NB4 (cell line): ENCODE results near the gene MCRIP2.

Source experiments
- DNase-seq: peaks from one replicate; pipeline ENCODE4 v3.0.0; 2010; ENCODE audit warnings: low read depth
- H3K4me3 ChIP-seq: one replicate; pipeline ENCODE4 v1.5.1; 2011; ENCODE audit warnings: mild to moderate bottlenecking, low read depth, low read length, moderate library complexity
- MYC ChIP-seq: IDR thresholded peaks from 2 replicates; pipeline ENCODE4 v1.6.1; 2011; ENCODE audit warnings: low read depth, low read length
- POLR2A ChIP-seq: IDR thresholded peaks from 2 replicates; pipeline ENCODE4 v1.6.1; 2011; ENCODE audit warnings: mild to moderate bottlenecking; ENCODE audit not compliant: insufficient read length; ENCODE audit errors: extremely low read depth
- TF ChIP-seq, protein P1 (sequence below): IDR thresholded peaks from 2 replicates; pipeline ENCODE4 v1.6.1; 2011; ENCODE audit warnings: low read depth, low read length
- TF ChIP-seq, protein P2 (sequence below): IDR thresholded peaks from one replicate; pipeline ENCODE4 v1.5.1; 2012; ENCODE audit warnings: low read depth, low read length

Gene MCRIP2

DNA sequence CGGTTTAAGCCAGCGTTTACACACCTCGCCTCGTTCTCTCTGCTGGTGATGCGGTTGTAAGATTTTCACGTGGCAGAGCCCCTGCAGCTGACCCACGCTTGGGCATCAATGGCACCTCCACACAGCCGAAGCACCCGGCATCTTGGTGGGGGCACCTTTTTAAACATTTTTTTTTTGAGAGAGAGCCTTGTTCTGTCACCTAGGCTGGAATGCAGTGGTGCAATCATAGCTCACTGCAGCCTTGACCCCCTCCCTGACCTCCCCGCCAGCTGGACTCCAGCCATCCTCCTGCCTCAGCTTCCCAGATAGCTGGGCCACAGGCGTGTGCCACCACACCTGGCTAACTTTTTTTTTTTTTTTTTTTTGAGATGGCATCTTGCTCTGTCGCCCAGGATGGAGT, 12.4 kb downstream of the MCRIP2 start:
- no peak overlapping the region for H3K4me3 ChIP-seq
- DNase-seq, result no peak
- TF ChIP-seq POLR2A (no peak), MYC (no peak)
- TF ChIP-seq, protein P1, sequence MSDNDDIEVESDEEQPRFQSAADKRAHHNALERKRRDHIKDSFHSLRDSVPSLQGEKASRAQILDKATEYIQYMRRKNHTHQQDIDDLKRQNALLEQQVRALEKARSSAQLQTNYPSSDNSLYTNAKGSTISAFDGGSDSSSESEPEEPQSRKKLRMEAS, result no peak
- TF ChIP-seq, protein P2, sequence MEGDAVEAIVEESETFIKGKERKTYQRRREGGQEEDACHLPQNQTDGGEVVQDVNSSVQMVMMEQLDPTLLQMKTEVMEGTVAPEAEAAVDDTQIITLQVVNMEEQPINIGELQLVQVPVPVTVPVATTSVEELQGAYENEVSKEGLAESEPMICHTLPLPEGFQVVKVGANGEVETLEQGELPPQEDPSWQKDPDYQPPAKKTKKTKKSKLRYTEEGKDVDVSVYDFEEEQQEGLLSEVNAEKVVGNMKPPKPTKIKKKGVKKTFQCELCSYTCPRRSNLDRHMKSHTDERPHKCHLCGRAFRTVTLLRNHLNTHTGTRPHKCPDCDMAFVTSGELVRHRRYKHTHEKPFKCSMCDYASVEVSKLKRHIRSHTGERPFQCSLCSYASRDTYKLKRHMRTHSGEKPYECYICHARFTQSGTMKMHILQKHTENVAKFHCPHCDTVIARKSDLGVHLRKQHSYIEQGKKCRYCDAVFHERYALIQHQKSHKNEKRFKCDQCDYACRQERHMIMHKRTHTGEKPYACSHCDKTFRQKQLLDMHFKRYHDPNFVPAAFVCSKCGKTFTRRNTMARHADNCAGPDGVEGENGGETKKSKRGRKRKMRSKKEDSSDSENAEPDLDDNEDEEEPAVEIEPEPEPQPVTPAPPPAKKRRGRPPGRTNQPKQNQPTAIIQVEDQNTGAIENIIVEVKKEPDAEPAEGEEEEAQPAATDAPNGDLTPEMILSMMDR, result no peak

DNA sequence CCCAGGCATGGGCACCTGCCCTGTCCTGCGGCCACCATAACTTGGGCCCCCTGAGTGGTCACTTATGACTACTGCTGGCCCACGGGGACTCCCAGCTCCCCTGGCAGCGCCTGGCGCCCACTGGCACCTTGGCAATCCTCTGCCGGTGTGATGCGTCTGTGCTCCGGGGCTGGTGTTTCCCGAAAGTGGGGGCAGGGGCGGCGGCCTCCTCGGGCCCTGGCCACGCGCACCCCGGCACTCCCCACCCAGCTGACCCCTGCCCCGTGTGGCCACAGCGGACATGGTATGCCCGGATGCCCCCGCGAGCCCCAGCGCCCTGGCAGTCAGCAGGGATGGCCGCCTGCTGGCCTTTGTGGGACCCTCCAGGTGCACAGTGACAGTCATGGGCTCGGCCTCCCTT, 15.9 kb downstream of the MCRIP2 start:
- DNase-seq, result no peak
- TF ChIP-seq, protein P1, result no peak
- TF ChIP-seq POLR2A, result no peak
- TF ChIP-seq MYC, result no peak
- TF ChIP-seq, protein P2, result no peak
- H3K4me3 ChIP-seq, result no peak overlapping the region

DNA sequence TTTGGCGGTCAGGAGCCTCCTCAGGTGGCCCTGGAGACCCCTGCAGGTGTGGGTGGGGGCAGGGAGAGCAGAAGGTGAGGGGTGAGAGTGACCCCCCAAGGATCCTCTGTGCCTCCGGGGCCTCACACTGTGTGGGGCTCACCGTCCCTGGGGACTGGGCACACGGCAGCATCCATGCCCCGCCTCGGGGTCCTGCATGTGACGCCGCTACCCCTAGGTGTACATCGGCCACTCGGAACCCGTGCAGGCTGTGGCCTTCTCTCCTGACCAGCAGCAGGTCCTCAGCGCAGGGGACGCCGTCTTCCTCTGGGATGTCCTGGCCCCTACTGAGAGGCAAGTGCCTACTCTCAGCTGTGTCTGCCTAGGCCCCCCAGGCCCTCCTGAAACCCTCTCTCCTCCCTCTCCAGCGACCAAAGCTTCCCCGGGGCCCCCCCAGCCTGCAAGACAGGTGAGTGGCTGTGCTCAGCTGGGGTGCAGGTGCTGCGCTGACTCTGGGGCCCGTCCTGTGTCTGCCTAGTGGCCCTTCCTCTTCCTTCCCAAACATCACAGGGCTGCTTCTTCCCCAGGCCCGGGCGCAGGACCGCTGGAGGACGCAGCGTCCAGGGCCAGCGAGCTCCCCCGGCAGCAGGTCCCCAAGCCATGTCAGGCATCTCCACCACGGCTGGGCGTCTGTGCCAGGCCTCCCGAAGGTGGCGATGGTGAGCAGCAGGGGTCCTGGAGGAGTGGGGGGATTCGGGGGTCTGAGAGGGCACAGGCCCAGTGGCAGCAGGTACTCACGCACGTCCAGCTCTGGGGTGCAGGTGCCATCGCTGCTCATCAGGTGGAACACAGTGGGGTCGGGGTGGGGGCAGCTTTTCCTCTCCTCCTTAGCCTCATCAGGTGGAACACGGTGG, 17.3 kb downstream of the MCRIP2 start:
- no peak for TF ChIP-seq POLR2A
- TF ChIP-seq, protein P2, result no peak
- TF ChIP-seq, protein P1, result no peak
- no peak for TF ChIP-seq MYC
- H3K4me3 ChIP-seq, result no peak overlapping the region
- DNase-seq, result no peak

DNA sequence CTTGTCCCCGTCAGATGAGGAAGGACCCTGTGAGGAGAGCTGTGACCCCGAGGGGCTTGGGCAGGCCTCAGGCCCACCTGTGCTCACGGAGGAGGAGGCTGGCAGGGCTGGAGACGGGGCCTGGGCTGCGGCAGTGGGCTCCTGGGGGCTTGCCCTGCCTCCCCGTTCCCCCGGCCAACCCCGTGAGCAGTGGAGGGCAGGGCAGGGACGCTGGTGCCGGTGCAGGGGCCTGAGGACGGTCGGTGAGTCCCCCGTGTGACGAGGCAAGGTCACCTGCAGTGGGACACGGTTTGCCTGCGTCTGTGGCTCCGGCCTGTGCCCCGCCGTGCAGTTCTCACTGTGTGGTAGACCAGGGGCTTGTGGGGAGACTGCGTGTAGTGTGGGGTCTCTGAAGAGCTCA, 18.0 kb downstream of the MCRIP2 start:
- no peak overlapping the region for H3K4me3 ChIP-seq
- DNase-seq, result no peak
- TF ChIP-seq MYC, result no peak
- no peak for TF ChIP-seq POLR2A
- TF ChIP-seq, protein P2, result no peak
- TF ChIP-seq, protein P1, result no peak

DNA sequence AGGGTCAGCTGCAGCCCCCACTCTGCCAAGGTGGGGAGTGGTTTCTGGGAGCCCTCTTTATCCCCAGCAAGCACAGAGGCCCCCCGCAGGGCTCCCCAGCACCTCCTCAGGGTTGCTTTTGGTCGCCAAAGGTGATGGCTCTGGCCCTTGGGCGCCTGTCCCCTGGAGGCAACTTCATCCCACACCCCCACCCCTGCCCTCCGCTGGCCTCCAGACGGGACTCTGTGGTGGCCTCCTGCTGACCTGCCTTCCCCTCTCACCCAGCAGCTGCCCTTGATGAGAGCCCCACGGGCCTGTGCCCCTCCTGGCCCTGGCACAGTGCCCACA, 18.5 kb downstream of the MCRIP2 start:
- TF ChIP-seq, protein P2, result no peak
- no peak for TF ChIP-seq MYC
- TF ChIP-seq POLR2A, result no peak
- TF ChIP-seq, protein P1, result no peak
- DNase-seq, result no peak
- no peak overlapping the region for H3K4me3 ChIP-seq
